ENCODE results near the gene PHTF2. TPM values are rescaled to one million over a fixed set of nuclear protein-coding genes. Genes with fewer than 3 reads are reported as not detected.

PHTF2 gene
- polyA plus RNA-seq, 1 of the 3 experiments (the other 2 are of a cell fraction), result 21.2 TPM

GRCh38 chr7:77982926-77983550 lies 184.5 kb downstream of the PHTF2 start:
- POLR2A ChIA-PET, result no interaction called here
- 63% methylated on average over 5 of the region's 5 CpGs for WGBS (ENCODE audit: low lambda C conversion rate)
- no peak for DNase-seq
- Histone ChIP-seq H3K9me2 (no peaks in the 10 kb centered on the region), H4K20me1 (ENCODE audit: insufficient read depth) (no peaks in the 10 kb centered on the region), H3K4me3 (ENCODE audit: low read depth in 2 of 2, low read length in 1 of 2) (no peak overlapping the region), H3K36me3 (replicated peaks in 1 of 2; ENCODE audit: control insufficient read depth in 1 of 2, insufficient read depth in 2 of 2, low read length in 1 of 2) (no peaks in the 10 kb centered on the region), H3K9me3 (no peaks in the 10 kb centered on the region), H3K79me2 (ENCODE audit: insufficient read depth) (no peaks in the 10 kb centered on the region), H3K27ac (ENCODE audit: low read depth in 2 of 2, low read length in 1 of 2) (no peak overlapping the region), H2AFZ (ENCODE audit: low read depth) (no peak overlapping the region), H3K4me1 (ENCODE audit: control insufficient read depth in 1 of 2, insufficient read depth in 2 of 2, low read depth in 1 of 2, low read length in 1 of 2) (peaks cover 0 to 5% of the 10 kb centered on the region in 2 experiments; a peak in 1 of 4 replicates), H3K27me3 (ENCODE audit: insufficient read depth) (no peaks in the 10 kb centered on the region), H3K4me2 (no peak overlapping the region), H3K9ac (no peak overlapping the region), H3F3A (replicated peaks; ENCODE audit: insufficient read depth) (no peaks in the 10 kb centered on the region)
- TF ChIP-seq NFIC (IDR thresholded peaks at IDR 0.05; ENCODE audit: borderline replicate concordance) (no peak), EP300 (IDR thresholded peaks at IDR 0.05; ENCODE audit: borderline replicate concordance in 1 of 2, low read depth in 1 of 2, low read length in 1 of 2) (no peak)
- CTCF ChIA-PET, result interaction anchor here (0.6 kb wide), 1 partner anchor 10 kb away, joined by 3 read pairs; no protein-coding TSS in a partner anchor

GRCh38 chr7:77983973-77984372 lies 185.4 kb downstream of the PHTF2 start:
- Histone ChIP-seq H2AFZ (ENCODE audit: low read depth) (no peak overlapping the region), H3K27me3 (ENCODE audit: insufficient read depth) (no peaks in the 10 kb centered on the region), H3K27ac (ENCODE audit: low read depth in 2 of 2, low read length in 1 of 2) (no peak overlapping the region), H3K9me3 (0 out of 2 replicates have a peak, but pooled peaks cover 4% of the 10 kb centered on the region), H3K36me3 (replicated peaks in 1 of 2; ENCODE audit: control insufficient read depth in 1 of 2, insufficient read depth in 2 of 2, low read length in 1 of 2) (no peaks in the 10 kb centered on the region), H3K4me2 (no peak overlapping the region), H4K20me1 (ENCODE audit: insufficient read depth) (no peaks in the 10 kb centered on the region), H3F3A (replicated peaks; ENCODE audit: insufficient read depth) (no peaks in the 10 kb centered on the region), H3K4me3 (ENCODE audit: low read depth in 2 of 2, low read length in 1 of 2) (no peak overlapping the region), H3K79me2 (ENCODE audit: insufficient read depth) (no peaks in the 10 kb centered on the region), H3K9ac (no peak overlapping the region), H3K9me2 (no peaks in the 10 kb centered on the region), H3K4me1 (ENCODE audit: control insufficient read depth in 1 of 2, insufficient read depth in 2 of 2, low read depth in 1 of 2, low read length in 1 of 2) (peaks cover 0 to 5% of the 10 kb centered on the region in 2 experiments; a peak in 1 of 4 replicates)
- CTCF ChIA-PET, result no interaction called here
- no peak for DNase-seq
- TF ChIP-seq SIN3A (IDR thresholded peaks at IDR 0.05; ENCODE audit: borderline replicate concordance, low read depth, low read length), result no peak
- TF ChIP-seq CTCF (IDR thresholded peaks at IDR 0.05), result no peak
- TF ChIP-seq MAX (IDR thresholded peaks at IDR 0.05; ENCODE audit: low read depth), result no peak
- TF ChIP-seq YY1 (IDR thresholded peaks at IDR 0.05; ENCODE audit: low read depth), result no peak
- no peak for TF ChIP-seq ZBTB33 (IDR thresholded peaks at IDR 0.05; ENCODE audit: borderline replicate concordance, low read depth)
- TF ChIP-seq TCF12 (IDR thresholded peaks at IDR 0.05), result no peak
- TF ChIP-seq PBX3 (IDR thresholded peaks at IDR 0.05), result no peak
- TF ChIP-seq FOXM1 (IDR thresholded peaks at IDR 0.05; ENCODE audit: low read depth), result no peak
- TF ChIP-seq REST (IDR thresholded peaks at IDR 0.05; ENCODE audit: low read depth, low read length), result no peak
- no peak for TF ChIP-seq MEF2A (IDR thresholded peaks at IDR 0.05; ENCODE audit: borderline replicate concordance, low read depth)
- TF ChIP-seq CHD2 (IDR thresholded peaks at IDR 0.05; ENCODE audit: low read length, partially characterized antibody), result no peak
- no peak for TF ChIP-seq TAF1 (IDR thresholded peaks at IDR 0.05; ENCODE audit: borderline replicate concordance, low read depth, low read length)
- no peak for TF ChIP-seq NRF1 (IDR thresholded peaks at IDR 0.05; ENCODE audit: low read depth, low read length)
- WGBS (ENCODE audit: low lambda C conversion rate), result 87% methylated on average over 4 of the region's 4 CpGs
- POLR2A ChIA-PET, result no interaction called here
